ENCODE measurements around the gene SCO2.

SCO2 gene

DNA sequence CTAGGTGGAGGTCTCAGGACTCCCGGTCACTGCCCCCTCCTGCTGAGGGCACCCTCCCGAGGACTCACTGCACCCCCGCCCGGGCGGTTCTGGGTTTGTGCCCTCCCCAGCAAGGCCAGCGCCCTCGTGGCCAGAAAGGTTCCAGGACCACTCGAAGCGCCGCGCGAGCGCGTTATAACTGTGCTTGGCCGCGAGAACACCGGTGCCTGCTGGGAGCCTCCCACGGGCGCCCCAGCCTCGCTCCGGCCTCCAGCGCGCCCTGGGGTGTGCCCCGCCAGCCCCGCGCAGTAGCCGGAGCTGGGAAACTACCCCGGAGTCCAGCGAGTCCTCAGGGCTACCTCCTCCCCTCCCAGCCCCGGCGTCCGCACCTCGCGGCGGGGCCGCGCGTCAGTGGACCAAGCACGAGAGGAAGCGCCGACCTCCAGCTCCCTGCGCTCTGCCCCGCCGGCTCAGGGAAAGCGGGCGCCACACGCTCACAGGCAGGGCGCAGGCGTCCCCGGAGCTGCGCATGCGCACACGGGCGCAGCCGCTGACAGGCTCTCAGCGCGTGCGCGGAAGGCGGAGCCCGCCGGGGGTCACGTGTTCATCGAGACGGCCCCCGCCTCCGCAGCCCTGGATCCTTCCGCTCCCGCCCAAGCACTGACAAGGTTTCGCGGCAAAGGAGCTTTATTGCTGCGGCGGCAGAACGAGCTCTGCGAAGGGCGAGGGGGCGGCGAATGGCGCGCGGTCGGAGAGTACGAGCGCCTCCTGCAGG lies at the start of gene SCO2:
TSS of gene SCO2 (minus strand) at position 495 of the 754 bp plus-strand sequence. CDS start 1,187 bp downstream, outside the sequence.
- DNase-seq: no peak

- DNase-seq: no peak
Measured at GRCh38 chr22:50574383-50574755, 49.0 kb upstream of the SCO2 start.

- DNase-seq: no peak
Measured at GRCh38 chr22:50573491-50574382, 48.3 kb upstream of the SCO2 start.

DNA sequence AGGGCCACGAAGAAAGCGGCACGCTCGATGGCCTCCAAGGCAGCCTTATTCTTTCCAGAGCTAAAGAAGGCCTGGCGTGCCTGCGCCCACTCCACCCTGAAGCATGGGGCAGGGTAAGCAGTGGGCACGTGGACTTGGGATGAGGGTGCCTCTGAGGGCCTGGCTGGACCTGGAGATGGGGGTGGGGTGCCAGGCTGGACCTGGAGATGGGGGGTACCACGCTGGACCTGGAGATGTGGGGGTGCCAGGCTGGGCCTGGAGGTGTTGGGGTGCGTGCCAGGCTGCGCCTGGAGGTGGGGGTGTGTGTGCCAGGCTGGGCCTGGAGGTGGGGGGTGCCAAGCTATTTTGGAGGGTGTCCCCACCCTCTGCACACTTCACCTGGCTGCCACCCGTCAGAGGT lies 47.6 kb upstream of the SCO2 start:
- no peak for DNase-seq

- DNase-seq: no peak
Measured at GRCh38 chr22:50571264-50572175, 46.1 kb upstream of the SCO2 start.

- no peak for DNase-seq
Measured at GRCh38 chr22:50570861-50571260, 45.5 kb upstream of the SCO2 start.

- DNase-seq: no peak
Measured at GRCh38 chr22:50569896-50570535, 44.6 kb upstream of the SCO2 start.

DNA sequence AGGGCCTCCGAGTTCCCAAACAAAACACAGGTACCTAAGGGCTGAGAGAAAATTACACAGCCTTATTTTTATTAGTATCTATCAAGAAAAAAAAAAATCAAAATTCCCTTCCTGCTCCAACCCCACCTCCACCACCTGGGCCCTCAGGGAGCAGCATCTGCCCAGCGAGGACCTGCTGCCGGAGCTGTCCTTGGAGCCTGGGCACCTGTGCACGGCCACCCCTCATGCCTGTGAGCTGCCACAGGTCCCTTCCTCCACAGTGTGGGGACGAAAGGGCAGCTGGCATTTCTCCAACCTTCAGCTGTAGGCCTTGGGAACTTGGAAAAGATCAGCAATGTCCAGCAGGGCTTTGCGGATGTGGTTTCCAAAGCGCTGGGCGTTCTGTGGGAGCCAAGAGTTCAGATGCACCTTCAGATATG lies 43.7 kb upstream of the SCO2 start:
- no peak for DNase-seq

DNA sequence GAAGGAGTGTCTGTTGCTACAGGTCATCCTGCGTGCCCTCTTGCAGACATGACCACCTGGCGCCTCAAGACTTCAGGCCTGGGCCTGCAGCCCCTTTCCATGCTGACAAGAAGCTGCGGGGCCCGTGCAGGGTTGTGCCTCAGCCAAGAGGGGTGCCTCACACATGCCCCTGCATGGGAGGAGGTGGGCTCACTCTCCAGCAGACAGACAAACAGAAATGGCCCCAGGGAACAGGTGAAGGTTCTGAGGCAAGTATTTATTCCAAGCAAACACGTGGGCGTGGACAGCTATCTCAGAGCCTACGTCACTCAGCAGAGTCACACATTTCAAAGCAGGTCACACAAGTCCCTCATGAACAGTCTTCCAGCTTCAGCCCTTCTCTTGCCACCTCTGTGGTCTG lies 43.2 kb upstream of the SCO2 start:
- no peak for DNase-seq

- no peak for DNase-seq
Measured at GRCh38 chr22:50567721-50568252, 42.4 kb upstream of the SCO2 start.

GRCh38 chr22:50564289-50564688 lies 38.9 kb upstream of the SCO2 start:
- DNase-seq: no peak

GRCh38 chr22:50563413-50564160 lies 38.2 kb upstream of the SCO2 start:
- no peak for DNase-seq

- DNase-seq: peak; percentile 2
Measured at GRCh38 chr22:50562523-50563412, 37.4 kb upstream of the SCO2 start, which contains the start of gene SYCE3. TSS of gene SYCE3 (minus strand) at chr22:50562919. CDS start at chr22:50556405, 6,514 bp downstream.

GRCh38 chr22:50561401-50562358 lies 36.3 kb upstream of the SCO2 start:
- DNase-seq: no peak

GRCh38 chr22:50560034-50560433 lies 34.6 kb upstream of the SCO2 start:
- DNase-seq: no peak

- DNase-seq: no peak
Measured at GRCh38 chr22:50556703-50557102, 31.3 kb upstream of the SCO2 start.

DNA sequence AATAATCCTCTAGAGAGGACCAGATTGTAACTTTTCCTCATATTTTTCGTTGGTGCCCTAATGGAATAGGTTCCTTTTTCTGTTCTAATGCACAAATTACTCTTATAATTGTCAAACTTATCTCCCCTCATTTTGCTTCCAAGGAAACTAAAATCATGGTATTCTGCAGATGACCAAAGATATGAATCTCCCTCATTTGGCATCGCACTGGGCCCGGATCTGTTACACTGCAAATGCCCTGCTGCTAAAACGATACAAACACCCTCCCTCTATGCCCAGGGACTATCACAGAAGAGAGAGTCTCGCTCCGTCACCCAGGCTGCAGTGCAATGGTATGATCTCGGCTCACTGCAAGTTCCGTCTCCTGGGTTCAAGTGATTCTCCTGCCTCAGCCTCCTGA lies 27.9 kb upstream of the SCO2 start:
- no peak for DNase-seq

DNA sequence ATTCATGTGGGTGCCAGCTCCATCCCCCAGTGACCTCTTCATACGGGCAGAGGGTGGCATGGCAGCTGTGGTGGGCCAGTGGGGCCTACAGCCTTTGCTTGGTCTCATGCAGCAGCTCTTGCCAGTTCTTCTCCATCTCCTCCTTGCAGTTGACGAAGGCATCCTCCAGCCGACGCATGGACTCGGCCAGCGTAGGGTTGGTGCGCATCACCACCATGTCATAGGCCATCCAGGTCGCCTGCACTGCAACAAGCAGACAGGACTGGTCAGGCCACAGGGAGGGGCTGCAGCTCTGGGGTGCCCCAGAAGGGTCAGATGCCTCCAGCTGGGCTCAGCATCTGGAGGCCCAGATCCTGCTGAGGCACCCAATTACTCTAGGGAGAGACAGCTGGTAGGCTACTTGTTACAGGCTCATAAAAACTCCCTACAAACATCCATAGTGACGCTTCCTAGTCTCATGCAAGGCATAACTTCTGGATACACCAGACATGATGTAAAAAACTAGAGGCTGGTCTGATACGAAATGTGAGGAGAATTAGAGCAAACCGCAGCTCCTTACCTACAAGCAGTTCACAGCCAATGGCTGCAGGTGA lies 25.9 kb upstream of the SCO2 start:
- DNase-seq: no peak

DNA sequence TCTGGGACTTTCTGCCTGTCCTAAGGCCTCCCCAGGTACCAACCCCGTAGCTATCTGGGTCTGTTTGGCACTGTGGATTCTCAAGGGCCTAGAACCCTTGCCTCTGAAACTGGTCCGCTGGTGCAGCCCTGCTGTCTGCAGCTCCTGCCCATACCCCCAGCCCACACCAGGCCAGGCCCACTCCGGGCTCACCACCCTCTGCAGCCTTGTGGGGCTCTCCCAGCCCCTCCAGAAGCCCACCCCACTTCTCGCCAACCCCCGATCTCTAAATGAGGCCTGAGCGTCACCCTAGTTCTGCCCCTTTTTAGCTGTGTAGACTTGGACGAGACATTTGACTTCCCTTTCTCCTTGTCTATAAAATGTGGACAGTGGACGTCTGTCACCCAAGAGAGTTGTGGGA lies 25.0 kb upstream of the SCO2 start:
- no peak for DNase-seq
